ENCODE data around the gene CRKL.

DNA sequence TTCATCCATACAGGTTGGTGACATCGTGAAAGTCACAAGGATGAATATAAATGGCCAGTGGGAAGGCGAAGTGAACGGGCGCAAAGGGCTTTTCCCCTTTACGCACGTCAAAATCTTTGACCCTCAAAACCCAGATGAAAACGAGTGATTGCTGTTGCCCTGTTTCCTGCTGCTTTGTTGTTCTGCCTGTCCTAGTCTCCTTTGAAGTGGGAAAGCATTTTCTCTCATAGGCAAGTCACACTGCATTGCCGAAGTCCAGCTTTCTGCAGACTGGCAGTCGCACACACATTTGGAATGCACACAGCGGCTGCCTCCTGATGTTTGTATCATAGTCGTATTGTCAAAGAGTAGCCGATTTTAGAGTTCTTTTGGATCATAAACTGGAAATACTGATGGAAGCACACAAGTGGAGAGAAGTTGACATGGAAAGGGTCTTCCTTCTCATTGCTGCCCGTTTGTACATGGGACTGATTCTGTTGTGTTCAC, 32.5 kb downstream of the CRKL start:
- TF ChIP-seq, protein P1, sequence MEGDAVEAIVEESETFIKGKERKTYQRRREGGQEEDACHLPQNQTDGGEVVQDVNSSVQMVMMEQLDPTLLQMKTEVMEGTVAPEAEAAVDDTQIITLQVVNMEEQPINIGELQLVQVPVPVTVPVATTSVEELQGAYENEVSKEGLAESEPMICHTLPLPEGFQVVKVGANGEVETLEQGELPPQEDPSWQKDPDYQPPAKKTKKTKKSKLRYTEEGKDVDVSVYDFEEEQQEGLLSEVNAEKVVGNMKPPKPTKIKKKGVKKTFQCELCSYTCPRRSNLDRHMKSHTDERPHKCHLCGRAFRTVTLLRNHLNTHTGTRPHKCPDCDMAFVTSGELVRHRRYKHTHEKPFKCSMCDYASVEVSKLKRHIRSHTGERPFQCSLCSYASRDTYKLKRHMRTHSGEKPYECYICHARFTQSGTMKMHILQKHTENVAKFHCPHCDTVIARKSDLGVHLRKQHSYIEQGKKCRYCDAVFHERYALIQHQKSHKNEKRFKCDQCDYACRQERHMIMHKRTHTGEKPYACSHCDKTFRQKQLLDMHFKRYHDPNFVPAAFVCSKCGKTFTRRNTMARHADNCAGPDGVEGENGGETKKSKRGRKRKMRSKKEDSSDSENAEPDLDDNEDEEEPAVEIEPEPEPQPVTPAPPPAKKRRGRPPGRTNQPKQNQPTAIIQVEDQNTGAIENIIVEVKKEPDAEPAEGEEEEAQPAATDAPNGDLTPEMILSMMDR (conservative IDR thresholded peaks at IDR 0.05): no peak
- no peak for TF ChIP-seq ZFX (IDR thresholded peaks at IDR 0.05)

All from C4-2B (cell line).